ENCODE results near the gene FRMD7.

FRMD7 gene

GRCh38 chrX:132046533-132046932 is 81.3 kb downstream of the FRMD7 start:
- in situ Hi-C loops (cut with HindIII; ENCODE audit: low pct_unique_long_range_greater_than_20kb, low sequenced_read_pairs): no loop called here
- TF ChIP-seq JUND (IDR thresholded peaks at IDR 0.05; ENCODE audit: low read depth): no peak
- no peak for DNase-seq (ENCODE audit: low read depth in 1 of 2, low spot score in 1 of 2)

GRCh38 chrX:132045456-132045855 is 82.4 kb downstream of the FRMD7 start:
- in situ Hi-C loops (cut with HindIII; ENCODE audit: low pct_unique_long_range_greater_than_20kb, low sequenced_read_pairs): no loop called here
- DNase-seq (ENCODE audit: low read depth in 1 of 2, low spot score in 1 of 2): no peak
- TF ChIP-seq JUND (IDR thresholded peaks at IDR 0.05; ENCODE audit: low read depth): no peak

- no peak for DNase-seq (ENCODE audit: low read depth in 1 of 2, low spot score in 1 of 2)
- in situ Hi-C loops (cut with HindIII; ENCODE audit: low pct_unique_long_range_greater_than_20kb, low sequenced_read_pairs): no loop called here
Measured at GRCh38 chrX:132044953-132045352, 82.9 kb downstream of the FRMD7 start.

GRCh38 chrX:132043977-132044376 is 83.8 kb downstream of the FRMD7 start:
- no peak for TF ChIP-seq JUND (IDR thresholded peaks at IDR 0.05; ENCODE audit: low read depth)
- in situ Hi-C loops (cut with HindIII; ENCODE audit: low pct_unique_long_range_greater_than_20kb, low sequenced_read_pairs): no loop called here
- DNase-seq (ENCODE audit: low read depth in 1 of 2, low spot score in 1 of 2): no peak

More at GRCh38 chrX:132044953-132045352, 82.9 kb downstream of the FRMD7 start:
- no peak for TF ChIP-seq JUND (IDR thresholded peaks at IDR 0.05; ENCODE audit: low read depth)

- in situ Hi-C loops (cut with HindIII; ENCODE audit: low pct_unique_long_range_greater_than_20kb, low sequenced_read_pairs): no loop called here
- DNase-seq (ENCODE audit: low read depth in 1 of 2, low spot score in 1 of 2): no peak
- TF ChIP-seq JUND (IDR thresholded peaks at IDR 0.05; ENCODE audit: low read depth): no peak
Measured at GRCh38 chrX:132041015-132041414, 86.8 kb downstream of the FRMD7 start.

- in situ Hi-C loops (cut with HindIII; ENCODE audit: low pct_unique_long_range_greater_than_20kb, low sequenced_read_pairs): no loop called here
- no peak for TF ChIP-seq JUND (IDR thresholded peaks at IDR 0.05; ENCODE audit: low read depth)
- no peak for DNase-seq (ENCODE audit: low read depth in 1 of 2, low spot score in 1 of 2)
Measured at GRCh38 chrX:132040066-132040465, 87.8 kb downstream of the FRMD7 start.

- no peak for DNase-seq (ENCODE audit: low read depth in 1 of 2, low spot score in 1 of 2)
- TF ChIP-seq JUND (IDR thresholded peaks at IDR 0.05; ENCODE audit: low read depth): no peak
- in situ Hi-C loops (cut with HindIII; ENCODE audit: low pct_unique_long_range_greater_than_20kb, low sequenced_read_pairs): no loop called here
Measured at GRCh38 chrX:132037479-132037993, 90.3 kb downstream of the FRMD7 start.

GRCh38 chrX:132034648-132035047 is 93.2 kb downstream of the FRMD7 start:
- no peak for DNase-seq (ENCODE audit: low read depth in 1 of 2, low spot score in 1 of 2)
- in situ Hi-C loops (cut with HindIII; ENCODE audit: low pct_unique_long_range_greater_than_20kb, low sequenced_read_pairs): no loop called here
- TF ChIP-seq JUND (IDR thresholded peaks at IDR 0.05; ENCODE audit: low read depth): no peak

GRCh38 chrX:132033166-132033565 is 94.7 kb downstream of the FRMD7 start:
- no peak for DNase-seq (ENCODE audit: low read depth in 1 of 2, low spot score in 1 of 2)
- in situ Hi-C loops (cut with HindIII; ENCODE audit: low pct_unique_long_range_greater_than_20kb, low sequenced_read_pairs): no loop called here
- TF ChIP-seq JUND (IDR thresholded peaks at IDR 0.05; ENCODE audit: low read depth): no peak

GRCh38 chrX:132031867-132032266 is 96.0 kb downstream of the FRMD7 start:
- no peak for TF ChIP-seq JUND (IDR thresholded peaks at IDR 0.05; ENCODE audit: low read depth)
- in situ Hi-C loops (cut with HindIII; ENCODE audit: low pct_unique_long_range_greater_than_20kb, low sequenced_read_pairs): no loop called here
- no peak for DNase-seq (ENCODE audit: low read depth in 1 of 2, low spot score in 1 of 2)

GRCh38 chrX:132030264-132030663 is 97.6 kb downstream of the FRMD7 start:
- no peak for DNase-seq (ENCODE audit: low read depth in 1 of 2, low spot score in 1 of 2)
- in situ Hi-C loops (cut with HindIII; ENCODE audit: low pct_unique_long_range_greater_than_20kb, low sequenced_read_pairs): no loop called here
- TF ChIP-seq JUND (IDR thresholded peaks at IDR 0.05; ENCODE audit: low read depth): no peak
